H1 (cell line): Measurements from ENCODE around the gene MMP19. TPM values are rescaled to one million over a fixed set of nuclear protein-coding genes. Genes with fewer than 3 reads are reported as not detected.

Experiments
- CTCF ChIA-PET: fragments of 300-600 bp; sonication (Branson Sonifier 250); formaldehyde crosslinking; loops from one replicate; lab custom pipeline; 2021; ENCODE audit not compliant: partially characterized antibody; lab: Charles Lee
- POLR2A ChIA-PET: fragments of 300-600 bp; sonication (Branson Sonifier 250); formaldehyde crosslinking; loops from one replicate; lab custom pipeline; 2021; ENCODE audit warnings: inconsistent platforms; ENCODE audit not compliant: partially characterized antibody; lab: Charles Lee
- DNase-seq, 2 experiments: peaks; one replicate each; pipeline versions ENCODE4 v3.0.0 to v3.0.0-alpha.2; 2010 to 2022; ENCODE audit warnings: low spot score in 2 of 2, low read depth in 1 of 2, mixed read lengths in 1 of 2
- FAIRE-seq: peaks from 2 replicates; lab custom pipeline; 2011; peaks lifted over from hg19 to GRCh38; lab: Jason Lieb, UNC
- H2AFZ ChIP-seq: 2 replicates; pipeline ENCODE4 v1.8.1; 2012; ENCODE audit warnings: low read length, inconsistent platforms
- H2AK5ac ChIP-seq: 2 replicates; pipeline ENCODE4 v1.6.1; 2013; ENCODE audit warnings: low read depth, low read length
- H2BK120ac ChIP-seq: replicated peaks from 2 replicates; pipeline ENCODE3; 2013; ENCODE audit warnings: low read depth, low read length, inconsistent platforms
- H2BK12ac ChIP-seq: 2 replicates; pipeline ENCODE4 v1.6.1; 2013; ENCODE audit warnings: low read depth, low read length
- H2BK15ac ChIP-seq: 2 replicates; pipeline ENCODE4 v1.6.1; 2013; ENCODE audit warnings: low read length
- H2BK20ac ChIP-seq: 2 replicates; pipeline ENCODE4 v1.6.1; 2013; ENCODE audit warnings: low read length
- H2BK5ac ChIP-seq: 2 replicates; pipeline ENCODE4 v1.6.1; 2013; ENCODE audit warnings: low read depth, low read length
- H3K14ac ChIP-seq: 2 replicates; pipeline ENCODE4 v1.6.1; 2013; ENCODE audit warnings: inconsistent platforms; ENCODE audit not compliant: insufficient read length
- H3K18ac ChIP-seq: 2 replicates; pipeline ENCODE4 v1.6.1; 2013; ENCODE audit warnings: low read length; ENCODE audit errors: extremely low read depth
- H3K23ac ChIP-seq: 2 replicates; pipeline ENCODE4 v1.6.1; 2013; ENCODE audit warnings: inconsistent platforms; ENCODE audit not compliant: insufficient read length
- H3K23me2 ChIP-seq: 2 replicates; pipeline ENCODE4 v1.6.1; 2013; ENCODE audit warnings: low read depth, low read length
- H3K27ac ChIP-seq: 2 replicates; pipeline ENCODE4 v1.6.1; 2011; ENCODE audit warnings: low read depth, low read length, inconsistent platforms
- H3K27me3 ChIP-seq, 4 experiments: replicated peaks in 1 of 4; 1 replicate in 1 of 4; 2 replicates in 3 of 4; pipeline versions ENCODE4 v1.6.1 to v1.8.1; 2011 to 2013; ENCODE audit warnings: low read length in 3 of 4, mild to moderate bottlenecking in 3 of 4, inconsistent platforms in 2 of 4, mixed read lengths in 2 of 4, moderate library complexity in 1 of 4; ENCODE audit not compliant: control insufficient read depth in 3 of 4, insufficient read depth in 3 of 4; ENCODE audit errors: extremely low read depth in 1 of 4
- H3K36me3 ChIP-seq, 4 experiments: 2 replicates each; pipeline versions ENCODE4 v1.6.1 to v1.8.1; 2011 to 2013; ENCODE audit warnings: mild to moderate bottlenecking in 4 of 4, low read length in 3 of 4, moderate library complexity in 2 of 4, control low read depth in 1 of 4, inconsistent platforms in 1 of 4; ENCODE audit not compliant: insufficient read depth in 4 of 4, control insufficient read depth in 2 of 4
- H3K4ac ChIP-seq: replicated peaks from 2 replicates; pipeline ENCODE3; 2013; ENCODE audit warnings: low read length, low read depth, mixed read lengths, inconsistent platforms; ENCODE audit not compliant: insufficient read length
- H3K4me1 ChIP-seq, 4 experiments: replicated peaks in 1 of 4; 1 replicate in 1 of 4; 2 replicates in 3 of 4; pipeline versions ENCODE4 v1.6.1 to v1.8.1; 2011 to 2013; ENCODE audit warnings: low read length in 3 of 4, inconsistent platforms in 2 of 4, mixed read lengths in 1 of 4; ENCODE audit not compliant: insufficient read depth in 4 of 4, control insufficient read depth in 3 of 4
- H3K4me2 ChIP-seq, 2 experiments: 2 replicates each; pipeline versions ENCODE4 v1.6.1 to v1.8.1; 2011 to 2013; ENCODE audit warnings: low read depth in 2 of 2, low read length in 2 of 2, control low read depth in 1 of 2, inconsistent platforms in 1 of 2, mild to moderate bottlenecking in 1 of 2; ENCODE audit not compliant: insufficient read depth in 1 of 2
- H3K4me3 ChIP-seq, 4 experiments: fragments of 200-600, 300-600 bp in 1 of 4; sonication (generic), shearing (Covaris generic), sonication (Bioruptor Twin) in 1 of 4; 2 replicates each; pipeline versions ENCODE4 v1.5.1 to v1.8.1; 2011 to 2016; ENCODE audit warnings: low read length in 4 of 4, low read depth in 3 of 4, control low read depth in 2 of 4, inconsistent platforms in 2 of 4, mild to moderate bottlenecking in 2 of 4, mixed read lengths in 1 of 4, moderate library complexity in 1 of 4; ENCODE audit not compliant: insufficient read depth in 2 of 4; ENCODE audit errors: extremely low read depth in 1 of 4
- H3K56ac ChIP-seq: replicated peaks from 2 replicates; pipeline ENCODE3; 2013; ENCODE audit warnings: low read depth, mild to moderate bottlenecking, mixed read lengths, low read length, inconsistent platforms; ENCODE audit not compliant: insufficient read length
- H3K79me1 ChIP-seq: 2 replicates; pipeline ENCODE4 v1.6.1; 2013; ENCODE audit warnings: low read depth, low read length, control low read depth
- H3K79me2 ChIP-seq, 2 experiments: 2 replicates each; pipeline versions ENCODE4 v1.6.1 to v1.8.1; 2012 to 2013; ENCODE audit warnings: low read length in 2 of 2, mild to moderate bottlenecking in 2 of 2, inconsistent platforms in 1 of 2; ENCODE audit not compliant: insufficient read depth in 2 of 2, control insufficient read depth in 1 of 2
- H3K9ac ChIP-seq, 4 experiments: replicated peaks in 1 of 4; 1 replicate in 1 of 4; 2 replicates in 3 of 4; pipeline versions ENCODE4 v1.6.1 to v1.8.1; 2011 to 2013; ENCODE audit warnings: low read depth in 3 of 4, low read length in 3 of 4, control low read depth in 2 of 4, mild to moderate bottlenecking in 2 of 4, moderate library complexity in 2 of 4, inconsistent platforms in 1 of 4; ENCODE audit errors: extremely low read depth in 1 of 4
- H3K9me3 ChIP-seq, 2 experiments: 2 replicates each; pipeline versions ENCODE4 v1.6.1 to v1.8.1; 2012 to 2013; ENCODE audit warnings: mild to moderate bottlenecking in 2 of 2, moderate library complexity in 2 of 2, control low read depth in 1 of 2, inconsistent platforms in 1 of 2, low read depth in 1 of 2, low read length in 1 of 2, mixed read lengths in 1 of 2; ENCODE audit not compliant: insufficient read depth in 2 of 2
- H4K20me1 ChIP-seq, 2 experiments: replicated peaks in 1 of 2; 2 replicates each; pipeline versions ENCODE3 to v1.8.1; 2011 to 2013; ENCODE audit warnings: inconsistent platforms in 2 of 2, low read length in 2 of 2, mild to moderate bottlenecking in 1 of 2; ENCODE audit not compliant: insufficient read depth in 2 of 2, control insufficient read depth in 1 of 2
- H4K5ac ChIP-seq: 2 replicates; pipeline ENCODE4 v1.6.1; 2013; ENCODE audit warnings: low read length, low read depth, mixed read lengths, inconsistent platforms; ENCODE audit not compliant: insufficient read length
- H4K8ac ChIP-seq: 2 replicates; pipeline ENCODE4 v1.8.0; 2013; ENCODE audit warnings: mild to moderate bottlenecking, moderate library complexity, low read length, inconsistent platforms; ENCODE audit not compliant: insufficient read depth; ENCODE audit errors: extremely low read depth
- H4K91ac ChIP-seq: replicated peaks from 2 replicates; pipeline ENCODE3; 2013; ENCODE audit warnings: low read length, mixed read lengths, inconsistent platforms; ENCODE audit not compliant: insufficient read length
- BCL11A ChIP-seq, 2 experiments: IDR thresholded peaks; one replicate each; pipeline ENCODE4 v1.6.1; 2011; ENCODE audit warnings: low read depth in 2 of 2, low read length in 2 of 2, mild to moderate bottlenecking in 2 of 2
- E2F6 ChIP-seq: IDR thresholded peaks from 2 replicates; pipeline ENCODE4 v1.6.1; 2012; ENCODE audit warnings: inconsistent platforms
- EP300 ChIP-seq, 2 experiments: IDR thresholded peaks; 1 replicate in 1 of 2; 2 replicates in 1 of 2; pipeline ENCODE4 v1.6.1; 2011 to 2012; ENCODE audit warnings: low read depth in 2 of 2, low read length in 2 of 2, mild to moderate bottlenecking in 2 of 2, borderline replicate concordance in 1 of 2, inconsistent platforms in 1 of 2, moderate library complexity in 1 of 2
- RBBP5 ChIP-seq: IDR thresholded peaks from 2 replicates; pipeline ENCODE4 v1.7.1; 2012; ENCODE audit warnings: low read depth, mild to moderate bottlenecking, inconsistent platforms, low read length, moderate library complexity, borderline replicate concordance
- SIRT6 ChIP-seq: IDR thresholded peaks from one replicate; pipeline ENCODE4 v1.7.1; 2012; ENCODE audit warnings: low read length, inconsistent platforms
- polyA plus RNA-seq, 7 experiments: library from polyadenylated mRNA; depleted of rRNA in 3 of 7; stranded (reverse) in 5 of 7; unstranded in 2 of 7; fragments of >200 nt in 5 of 7; fragments of 200-250 nt in 2 of 7; gene quantifications; 1 replicate in 5 of 7; 2 replicates in 1 of 7; 4 replicates in 1 of 7; pipeline versions ENCODE4 v1.2.1 to v1.2.3, GENCODE V29; 2011 to 2013; ENCODE audit warnings: missing spikeins in 2 of 7, mixed read lengths in 2 of 7
- total RNA-seq: library from RNA; stranded (reverse); fragmentation: NEBNext Ultra II Directional; extraction: Animal tissue kit (Norgen Biotek cat#: 25700); gene quantifications from 2 replicates; pipeline ENCODE4 v1.2.1, GENCODE V29; 2021

Gene MMP19
- total and polyA plus RNA-seq, 2 of the 8 experiments (the other 6 are each of a cell fraction or from before 2014, with no cell fraction given): 2.7 to 3.3 TPM

- Histone ChIP-seq H3K56ac (no peak overlapping the region), H2AFZ (no peak overlapping the region), H4K20me1 (no peaks in the 10 kb centered on the region), H3K79me2 (no peaks in the 10 kb centered on the region), H3K9ac (no peak overlapping the region), H3K27me3 (no peaks in the 10 kb centered on the region), H3K4ac (no peak overlapping the region), H4K8ac (no peak overlapping the region), H4K91ac (no peak overlapping the region), H3K4me2 (no peak overlapping the region), H3K23me2 (no peaks in the 10 kb centered on the region), H3K4me1 (no peaks in the 10 kb centered on the region), H2BK15ac (no peak overlapping the region), H2BK12ac (no peak overlapping the region), H3K23ac (no peak overlapping the region), H3K14ac (no peak overlapping the region), H3K18ac (no peak overlapping the region), H3K79me1 (no peaks in the 10 kb centered on the region), H3K4me3 (no peak overlapping the region), H2AK5ac (no peak overlapping the region), H2BK5ac (no peak overlapping the region), H2BK20ac (no peak overlapping the region), H3K9me3 (0 out of 4 replicates have a peak, but pooled peaks cover 3 to 4% of the 10 kb centered on the region in 2 experiments), H4K5ac (no peak overlapping the region), H3K36me3 (no peaks in the 10 kb centered on the region), H2BK120ac (no peak overlapping the region), H3K27ac (no peak overlapping the region)
- DNase-seq (no peak), FAIRE-seq (no peak)
- no peak for TF ChIP-seq SIRT6
- TF ChIP-seq BCL11A (IDR thresholded peaks at IDR 0.05; ENCODE audit: low read depth in 2 of 2, low read length in 2 of 2): no peak
- TF ChIP-seq EP300 (IDR thresholded peaks at IDR 0.05; ENCODE audit: borderline replicate concordance in 1 of 2, low read depth in 2 of 2, low read length in 2 of 2): no peak
- TF ChIP-seq E2F6: no peak
- no peak for TF ChIP-seq RBBP5
- ChIA-PET CTCF (interaction anchor here (0.6 to 1.8 kb wide), 2 partner anchors 14 to 41 kb away, joined by 3 read pairs; no protein-coding TSS in a partner anchor), POLR2A (no interaction called here)
Observed at GRCh38 chr12:55862286-55862685, 19.6 kb upstream of the MMP19 start.
